ENCODE data around the gene ZAP70. TPM values are rescaled to one million over a fixed set of nuclear protein-coding genes. Genes with fewer than 3 reads are reported as not detected.

The ZAP70 gene
- total RNA-seq, 2 donors from 2014 or later: 2.2 to 3.4 TPM

DNA sequence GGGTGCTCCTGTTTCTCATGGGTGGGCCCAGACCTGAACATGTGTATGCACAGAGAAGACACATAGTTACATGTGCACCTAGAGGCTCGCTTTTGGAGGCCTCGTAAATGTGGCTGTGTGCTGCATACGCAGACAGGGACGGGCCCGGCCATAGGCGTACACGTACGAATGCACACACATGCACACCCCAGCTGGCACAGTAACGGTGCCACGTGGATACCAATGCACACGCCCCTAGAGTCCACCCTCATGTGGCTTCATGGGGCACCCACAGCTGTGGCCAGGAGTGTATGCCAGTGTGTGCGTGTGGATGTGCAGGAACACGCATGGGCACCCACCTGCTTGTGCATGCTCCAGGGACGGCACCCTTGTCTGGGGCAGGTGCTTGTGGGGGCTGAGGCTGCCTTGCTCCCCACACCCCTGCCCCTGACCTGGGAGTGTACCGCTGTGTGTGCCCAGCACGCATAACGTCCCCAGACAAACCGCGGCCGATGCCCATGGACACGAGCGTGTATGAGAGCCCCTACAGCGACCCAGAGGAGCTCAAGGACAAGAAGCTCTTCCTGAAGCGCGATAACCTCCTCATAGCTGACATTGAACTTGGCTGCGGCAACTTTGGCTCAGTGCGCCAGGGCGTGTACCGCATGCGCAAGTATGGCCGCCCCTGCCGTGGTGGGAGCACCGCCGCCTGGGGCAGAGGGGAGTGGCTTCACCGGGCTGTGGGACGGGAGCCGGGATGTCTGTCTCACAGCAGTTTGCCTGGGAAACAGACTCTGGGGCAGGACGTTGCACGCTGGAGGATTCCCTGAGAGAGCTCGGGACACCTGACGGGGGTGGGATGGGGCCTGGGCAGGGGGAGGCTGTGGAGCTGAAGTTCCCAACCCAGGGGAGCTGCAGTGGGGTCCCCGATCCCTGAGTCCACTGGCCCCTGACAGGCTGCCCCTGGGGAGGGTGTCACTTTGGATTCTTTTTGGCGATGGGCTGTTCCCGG, 21.0 kb downstream of the ZAP70 start:
- Histone ChIP-seq H3K9me3 (no peaks in the 10 kb centered on the region), H3K27ac (no peak overlapping the region), H3K4me1 (no peaks in the 10 kb centered on the region), H3K4me3 (no peak overlapping the region), H3K9ac (ENCODE audit: low read depth in 2 of 2, low read length in 2 of 2) (no peak overlapping the region), H3K36me3 (no peaks in the 10 kb centered on the region), H3K27me3 (no peaks in the 10 kb centered on the region)
- TF ChIP-seq, protein P1, sequence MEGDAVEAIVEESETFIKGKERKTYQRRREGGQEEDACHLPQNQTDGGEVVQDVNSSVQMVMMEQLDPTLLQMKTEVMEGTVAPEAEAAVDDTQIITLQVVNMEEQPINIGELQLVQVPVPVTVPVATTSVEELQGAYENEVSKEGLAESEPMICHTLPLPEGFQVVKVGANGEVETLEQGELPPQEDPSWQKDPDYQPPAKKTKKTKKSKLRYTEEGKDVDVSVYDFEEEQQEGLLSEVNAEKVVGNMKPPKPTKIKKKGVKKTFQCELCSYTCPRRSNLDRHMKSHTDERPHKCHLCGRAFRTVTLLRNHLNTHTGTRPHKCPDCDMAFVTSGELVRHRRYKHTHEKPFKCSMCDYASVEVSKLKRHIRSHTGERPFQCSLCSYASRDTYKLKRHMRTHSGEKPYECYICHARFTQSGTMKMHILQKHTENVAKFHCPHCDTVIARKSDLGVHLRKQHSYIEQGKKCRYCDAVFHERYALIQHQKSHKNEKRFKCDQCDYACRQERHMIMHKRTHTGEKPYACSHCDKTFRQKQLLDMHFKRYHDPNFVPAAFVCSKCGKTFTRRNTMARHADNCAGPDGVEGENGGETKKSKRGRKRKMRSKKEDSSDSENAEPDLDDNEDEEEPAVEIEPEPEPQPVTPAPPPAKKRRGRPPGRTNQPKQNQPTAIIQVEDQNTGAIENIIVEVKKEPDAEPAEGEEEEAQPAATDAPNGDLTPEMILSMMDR (IDR thresholded peaks at IDR 0.05): no peak
- DNase-seq: no peak
- intact Hi-C loops (cut with DNase I): no loop called here

DNA sequence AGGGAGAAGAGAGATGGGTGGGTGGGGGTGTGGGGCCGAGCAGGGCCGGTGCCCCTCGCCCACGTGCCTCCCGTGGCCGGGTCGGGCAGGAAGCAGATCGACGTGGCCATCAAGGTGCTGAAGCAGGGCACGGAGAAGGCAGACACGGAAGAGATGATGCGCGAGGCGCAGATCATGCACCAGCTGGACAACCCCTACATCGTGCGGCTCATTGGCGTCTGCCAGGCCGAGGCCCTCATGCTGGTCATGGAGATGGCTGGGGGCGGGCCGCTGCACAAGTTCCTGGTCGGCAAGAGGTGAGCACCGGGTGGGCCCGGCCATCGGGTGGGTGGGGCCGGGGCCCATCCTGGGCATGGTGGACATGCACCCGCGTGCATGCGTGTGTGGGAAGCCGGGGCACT, 21.8 kb downstream of the ZAP70 start:
- TF ChIP-seq, protein P1 (IDR thresholded peaks at IDR 0.05): no peak
- no peaks in the 10 kb centered on the region for H3K9me3 ChIP-seq
- H3K4me1 ChIP-seq: no peaks in the 10 kb centered on the region
- no peak overlapping the region for H3K9ac ChIP-seq (ENCODE audit: low read depth in 2 of 2, low read length in 2 of 2)
- H3K4me3 ChIP-seq: no peak overlapping the region
- H3K36me3 ChIP-seq: no peaks in the 10 kb centered on the region
- intact Hi-C loops (cut with DNase I): no loop called here
- no peak overlapping the region for H3K27ac ChIP-seq
- DNase-seq: no peak
- H3K27me3 ChIP-seq: no peaks in the 10 kb centered on the region

DNA sequence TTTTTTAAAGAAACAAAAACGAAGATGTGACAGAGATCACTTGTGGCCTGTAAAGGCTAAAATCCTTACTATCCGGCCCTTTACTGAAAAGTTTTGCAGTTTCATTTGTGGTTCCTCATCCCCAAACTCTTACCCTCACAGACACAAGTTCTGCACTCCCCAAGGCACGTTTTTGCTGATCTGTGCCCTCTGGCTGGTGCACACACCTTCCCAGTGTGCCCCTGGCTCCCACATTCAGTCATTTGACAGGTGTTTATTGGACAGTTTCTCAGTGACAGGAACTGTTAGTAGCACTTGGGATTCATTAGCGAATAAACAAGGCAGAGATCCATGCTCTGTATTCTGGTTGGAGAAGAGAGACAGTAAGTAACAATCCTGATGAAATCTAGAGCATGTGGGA, 22.8 kb downstream of the ZAP70 start:
- DNase-seq: no peak

DNA sequence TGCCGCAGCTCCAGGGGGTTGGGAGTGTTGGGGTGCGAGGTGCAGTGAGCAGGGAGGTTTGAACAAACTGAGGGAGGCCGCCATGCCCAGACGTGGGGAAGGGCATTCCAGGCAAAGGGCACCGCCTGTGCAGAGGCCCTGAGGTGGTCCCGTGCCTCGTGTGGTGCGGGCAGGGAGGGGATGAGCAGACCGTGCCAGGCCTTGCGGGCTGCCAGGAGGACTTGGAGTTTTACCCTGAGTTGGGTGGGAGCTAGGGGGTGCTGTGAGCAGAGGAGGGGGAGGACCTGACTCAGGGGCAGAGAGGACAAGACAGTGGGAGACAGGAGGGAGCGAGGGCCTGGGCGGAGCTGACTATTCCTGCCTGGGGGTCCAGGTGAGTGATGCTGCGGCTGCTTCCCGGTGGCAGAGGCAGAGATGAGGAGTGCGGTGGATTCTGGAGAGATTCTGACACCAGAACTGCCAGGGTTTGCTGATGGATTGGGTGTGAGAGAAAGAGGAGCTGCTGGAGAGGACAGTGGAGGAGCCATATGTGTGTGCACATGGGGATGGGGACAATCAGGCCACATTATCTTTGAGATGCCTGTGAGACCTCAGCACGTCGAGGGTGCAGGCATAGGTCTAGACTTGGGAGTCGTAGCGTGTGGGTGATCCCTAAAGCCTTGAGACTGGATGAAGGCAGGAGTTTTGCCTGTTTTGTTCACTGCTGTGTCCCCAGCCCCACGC, 23.4 kb downstream of the ZAP70 start:
- no peaks in the 10 kb centered on the region for H3K36me3 ChIP-seq
- H3K27me3 ChIP-seq: no peaks in the 10 kb centered on the region
- no peak overlapping the region for H3K4me3 ChIP-seq
- no peak for DNase-seq
- TF ChIP-seq, protein P1 (IDR thresholded peaks at IDR 0.05): no peak
- no peaks in the 10 kb centered on the region for H3K4me1 ChIP-seq
- H3K9ac ChIP-seq (ENCODE audit: low read depth in 2 of 2, low read length in 2 of 2): no peak overlapping the region
- intact Hi-C loops (cut with DNase I): no loop called here
- H3K9me3 ChIP-seq: no peaks in the 10 kb centered on the region
- no peak overlapping the region for H3K27ac ChIP-seq

More for the DNA sequence above, 22.8 kb downstream of the ZAP70 start:
- Histone ChIP-seq H3K9me3 (no peaks in the 10 kb centered on the region), H3K4me3 (no peak overlapping the region), H3K9ac (ENCODE audit: low read depth in 2 of 2, low read length in 2 of 2) (no peak overlapping the region), H3K4me1 (no peaks in the 10 kb centered on the region), H3K27me3 (no peaks in the 10 kb centered on the region), H3K36me3 (no peaks in the 10 kb centered on the region), H3K27ac (no peak overlapping the region)
- intact Hi-C loops (cut with DNase I): no loop called here
- TF ChIP-seq, protein P1 (IDR thresholded peaks at IDR 0.05): no peak

DNA sequence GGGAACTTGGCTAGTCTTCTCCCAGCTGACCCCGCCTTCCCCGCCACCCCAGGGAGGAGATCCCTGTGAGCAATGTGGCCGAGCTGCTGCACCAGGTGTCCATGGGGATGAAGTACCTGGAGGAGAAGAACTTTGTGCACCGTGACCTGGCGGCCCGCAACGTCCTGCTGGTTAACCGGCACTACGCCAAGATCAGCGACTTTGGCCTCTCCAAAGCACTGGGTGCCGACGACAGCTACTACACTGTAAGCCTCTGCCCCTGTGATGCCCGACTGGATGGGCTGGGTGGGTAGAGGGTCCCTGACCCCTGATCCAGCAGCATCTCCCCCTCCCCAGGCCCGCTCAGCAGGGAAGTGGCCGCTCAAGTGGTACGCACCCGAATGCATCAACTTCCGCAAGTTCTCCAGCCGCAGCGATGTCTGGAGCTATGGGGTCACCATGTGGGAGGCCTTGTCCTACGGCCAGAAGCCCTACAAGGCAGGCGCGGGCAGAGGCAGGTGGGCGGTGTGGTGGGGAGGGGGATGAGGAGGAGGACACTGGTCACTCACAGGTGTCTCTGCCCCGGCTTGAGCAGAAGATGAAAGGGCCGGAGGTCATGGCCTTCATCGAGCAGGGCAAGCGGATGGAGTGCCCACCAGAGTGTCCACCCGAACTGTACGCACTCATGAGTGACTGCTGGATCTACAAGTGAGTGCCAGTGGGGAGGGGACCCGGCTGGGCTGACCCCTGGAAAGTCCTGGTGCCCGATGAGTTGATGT, 24.2 kb downstream of the ZAP70 start:
- H3K9ac ChIP-seq (ENCODE audit: low read depth in 2 of 2, low read length in 2 of 2): no peak overlapping the region
- DNase-seq: no peak
- TF ChIP-seq, protein P1 (IDR thresholded peaks at IDR 0.05): no peak
- intact Hi-C loops (cut with DNase I): no loop called here
- no peaks in the 10 kb centered on the region for H3K27me3 ChIP-seq
- no peak overlapping the region for H3K4me3 ChIP-seq
- no peaks in the 10 kb centered on the region for H3K4me1 ChIP-seq
- H3K27ac ChIP-seq: no peak overlapping the region
- no peaks in the 10 kb centered on the region for H3K9me3 ChIP-seq
- H3K36me3 ChIP-seq: no peaks in the 10 kb centered on the region

All from colonic mucosa (tissue), 4 donors.